ENCODE measurements around the gene TSHR.

The TSHR gene

DNA sequence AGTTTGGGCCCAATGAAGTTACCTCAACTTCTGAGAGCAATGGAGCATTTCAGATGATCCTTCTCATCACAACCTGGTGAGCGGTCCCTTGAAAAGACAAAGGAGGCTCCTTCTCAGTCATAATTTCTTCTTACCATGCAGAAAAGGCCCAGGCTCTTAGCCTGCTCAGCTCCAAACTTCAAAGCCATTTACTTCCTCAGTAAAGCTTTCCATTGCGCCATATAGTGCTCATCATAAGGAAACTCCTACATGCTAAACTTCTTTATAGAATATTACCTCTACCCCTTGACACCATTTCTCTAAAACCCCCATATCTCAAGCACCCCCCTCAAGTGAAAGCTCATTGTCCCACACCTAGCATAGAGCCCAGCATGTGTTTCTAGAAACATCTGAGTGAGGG lies 138.2 kb downstream of the TSHR start:
- TF ChIP-seq, protein P1, sequence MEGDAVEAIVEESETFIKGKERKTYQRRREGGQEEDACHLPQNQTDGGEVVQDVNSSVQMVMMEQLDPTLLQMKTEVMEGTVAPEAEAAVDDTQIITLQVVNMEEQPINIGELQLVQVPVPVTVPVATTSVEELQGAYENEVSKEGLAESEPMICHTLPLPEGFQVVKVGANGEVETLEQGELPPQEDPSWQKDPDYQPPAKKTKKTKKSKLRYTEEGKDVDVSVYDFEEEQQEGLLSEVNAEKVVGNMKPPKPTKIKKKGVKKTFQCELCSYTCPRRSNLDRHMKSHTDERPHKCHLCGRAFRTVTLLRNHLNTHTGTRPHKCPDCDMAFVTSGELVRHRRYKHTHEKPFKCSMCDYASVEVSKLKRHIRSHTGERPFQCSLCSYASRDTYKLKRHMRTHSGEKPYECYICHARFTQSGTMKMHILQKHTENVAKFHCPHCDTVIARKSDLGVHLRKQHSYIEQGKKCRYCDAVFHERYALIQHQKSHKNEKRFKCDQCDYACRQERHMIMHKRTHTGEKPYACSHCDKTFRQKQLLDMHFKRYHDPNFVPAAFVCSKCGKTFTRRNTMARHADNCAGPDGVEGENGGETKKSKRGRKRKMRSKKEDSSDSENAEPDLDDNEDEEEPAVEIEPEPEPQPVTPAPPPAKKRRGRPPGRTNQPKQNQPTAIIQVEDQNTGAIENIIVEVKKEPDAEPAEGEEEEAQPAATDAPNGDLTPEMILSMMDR (IDR thresholded peaks at IDR 0.05) = no peak

DNA sequence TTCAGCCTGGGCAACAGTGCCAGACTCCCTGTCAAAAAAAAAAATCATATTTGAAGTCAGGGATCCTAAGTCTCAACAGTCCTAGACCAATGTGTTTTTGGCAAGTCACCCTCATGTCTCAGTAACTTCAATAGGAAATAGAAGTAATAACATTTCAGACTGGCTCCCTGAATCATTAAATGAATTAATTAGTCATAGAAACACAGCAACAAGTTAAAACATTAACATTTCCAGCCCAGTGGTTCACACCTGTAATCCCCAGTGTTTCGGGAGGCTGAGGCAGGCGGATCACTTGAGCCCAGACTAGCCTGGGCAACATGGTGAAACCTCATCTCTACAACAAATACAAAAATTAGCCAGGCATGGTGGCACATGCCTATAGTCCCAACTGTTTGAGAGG lies 140.1 kb downstream of the TSHR start:
- TF ChIP-seq, protein P1 (IDR thresholded peaks at IDR 0.05) = no peak

DNA sequence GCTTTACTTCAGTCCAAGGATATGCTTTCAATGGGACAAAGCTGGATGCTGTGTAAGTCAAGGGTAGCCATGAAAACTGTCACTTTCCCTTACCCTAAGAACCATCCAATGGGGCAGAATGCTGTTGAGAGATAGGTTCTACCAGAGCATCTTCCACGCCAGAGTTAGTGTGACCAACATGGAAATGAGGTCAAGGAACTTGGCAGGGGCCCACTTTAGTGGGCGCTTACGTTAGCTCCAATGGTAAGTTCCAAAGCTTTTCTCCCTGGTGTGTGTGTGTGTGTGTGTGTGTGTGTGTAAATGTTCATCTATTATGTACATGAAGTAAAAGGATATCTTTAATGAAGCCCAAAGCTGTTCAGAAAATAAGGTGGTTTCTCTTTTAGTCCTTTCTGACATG lies 141.2 kb downstream of the TSHR start:
- TF ChIP-seq, protein P1 (IDR thresholded peaks at IDR 0.05) = no peak

DNA sequence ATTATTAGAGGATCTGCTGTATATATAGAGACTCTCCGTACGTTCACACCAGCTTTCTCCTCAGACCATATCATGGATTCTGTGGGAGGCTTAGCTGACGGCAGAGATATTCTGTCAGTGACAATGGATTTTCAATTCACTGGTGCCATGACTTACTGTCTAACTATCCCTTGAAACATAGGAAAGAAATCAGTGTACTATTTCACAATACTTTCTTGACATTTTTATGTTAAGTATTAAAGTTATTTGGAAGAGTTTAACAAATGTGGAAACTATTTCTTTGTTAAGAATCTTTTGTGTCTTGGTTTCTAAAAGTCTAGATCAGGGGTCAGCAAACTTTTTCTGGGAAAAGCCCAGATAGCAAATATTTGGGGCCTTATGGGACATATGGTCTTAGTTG lies 146.8 kb downstream of the TSHR start:
- TF ChIP-seq, protein P1 (IDR thresholded peaks at IDR 0.05) = no peak

DNA sequence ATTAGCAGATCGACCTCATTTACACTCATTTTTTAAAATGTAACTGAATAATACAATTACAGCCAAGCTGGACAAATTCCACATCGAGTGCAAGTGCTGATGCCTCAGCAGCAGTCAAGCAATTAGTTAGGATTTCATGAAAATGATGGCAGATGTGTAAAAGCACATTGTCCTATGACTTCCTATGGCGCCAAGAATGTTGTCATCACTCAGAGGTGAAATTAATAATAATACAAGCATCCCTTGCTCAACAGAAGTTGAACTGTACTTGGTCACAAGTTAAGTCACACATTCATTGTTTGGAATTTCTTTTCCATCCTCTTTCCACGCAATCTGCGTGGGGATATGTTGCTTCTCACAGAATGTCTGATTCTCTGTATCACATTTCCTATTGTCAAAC lies 148.0 kb downstream of the TSHR start:
- TF ChIP-seq, protein P1 (IDR thresholded peaks at IDR 0.05) = no peak

DNA sequence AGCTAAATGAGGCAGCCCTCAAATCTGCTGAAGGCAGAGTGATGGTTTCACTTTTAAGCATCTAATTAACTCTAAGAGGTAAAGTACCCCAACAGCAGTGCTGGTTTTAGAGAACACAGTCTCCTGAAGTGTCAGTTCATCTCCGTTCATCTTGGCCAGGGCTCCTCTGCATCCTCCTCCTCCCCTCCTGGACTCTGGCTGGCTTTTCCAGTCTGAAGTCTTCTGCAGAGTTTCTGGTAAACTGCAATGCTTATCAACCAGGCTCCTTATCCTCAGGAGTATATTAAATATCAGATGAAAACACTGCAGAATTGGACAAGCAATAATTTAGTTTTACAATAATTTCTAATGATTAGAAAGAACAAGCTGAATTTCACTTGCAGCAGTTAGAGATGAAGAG lies 150.0 kb downstream of the TSHR start:
- TF ChIP-seq, protein P1 (IDR thresholded peaks at IDR 0.05) = no peak

DNA sequence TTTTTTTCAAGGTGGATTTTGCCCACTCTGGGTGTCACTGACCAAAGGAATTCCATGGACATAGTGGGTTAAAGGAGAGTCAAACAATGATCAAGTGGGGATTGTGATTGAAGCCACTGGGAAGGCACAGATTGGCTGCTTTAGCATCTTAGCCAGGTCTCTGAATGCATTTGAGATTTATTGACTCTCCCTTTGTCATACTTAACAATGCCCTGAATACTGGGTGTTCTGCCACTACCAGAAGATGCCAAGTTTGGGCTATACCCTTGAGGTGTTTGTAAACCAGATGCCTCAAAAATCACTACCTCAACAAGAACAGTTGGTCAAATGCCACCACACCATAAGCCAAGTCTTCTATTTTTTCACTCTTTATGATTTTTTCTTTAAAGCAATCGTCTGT lies 150.5 kb downstream of the TSHR start:
- TF ChIP-seq, protein P1 (IDR thresholded peaks at IDR 0.05) = no peak

DNA sequence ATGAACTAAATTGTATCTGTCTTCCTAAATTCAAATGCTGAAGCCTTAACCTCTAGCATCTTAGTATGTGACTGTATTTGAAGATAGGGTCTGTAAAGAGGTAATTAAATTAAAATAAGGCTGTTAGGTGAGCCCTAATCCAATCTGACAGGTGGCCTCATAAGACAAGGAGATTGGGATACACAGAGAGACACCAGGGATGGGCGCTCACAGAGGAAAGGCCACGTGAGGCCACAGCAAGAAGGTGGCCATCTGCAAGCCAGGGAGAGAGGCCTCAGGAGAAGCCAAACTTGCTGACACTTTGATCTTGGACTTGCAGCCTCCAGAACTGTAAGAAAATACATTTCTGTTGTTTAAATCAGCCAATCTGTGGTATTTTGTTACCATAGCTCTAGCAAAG lies 154.8 kb downstream of the TSHR start:
- TF ChIP-seq, protein P1 (IDR thresholded peaks at IDR 0.05) = no peak

Measured in LNCAP (cell line).